ENCODE results near the gene C20orf96.

C20orf96 gene

DNA sequence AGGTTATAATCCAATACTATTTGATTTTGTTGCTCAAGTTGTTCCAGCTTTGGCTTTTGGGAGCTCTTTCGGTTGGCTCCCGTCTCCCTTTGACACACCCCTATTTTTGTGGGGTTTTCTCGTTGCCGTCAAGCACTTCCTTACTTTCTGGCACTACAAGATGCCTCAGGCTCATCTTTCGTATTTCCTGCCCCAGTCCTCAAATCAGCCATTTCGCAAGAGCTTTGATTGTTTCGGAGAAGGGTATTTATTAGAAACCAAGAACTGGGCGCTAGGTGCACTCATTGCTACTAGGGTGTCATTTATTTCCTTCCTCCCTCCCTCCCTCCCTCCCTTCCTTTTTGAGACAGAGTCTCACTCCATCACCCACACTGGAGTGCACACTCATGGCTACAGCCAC, 21.5 kb upstream of the C20orf96 start:
- DNase-seq (ENCODE audit: low spot score) = no peak

DNA sequence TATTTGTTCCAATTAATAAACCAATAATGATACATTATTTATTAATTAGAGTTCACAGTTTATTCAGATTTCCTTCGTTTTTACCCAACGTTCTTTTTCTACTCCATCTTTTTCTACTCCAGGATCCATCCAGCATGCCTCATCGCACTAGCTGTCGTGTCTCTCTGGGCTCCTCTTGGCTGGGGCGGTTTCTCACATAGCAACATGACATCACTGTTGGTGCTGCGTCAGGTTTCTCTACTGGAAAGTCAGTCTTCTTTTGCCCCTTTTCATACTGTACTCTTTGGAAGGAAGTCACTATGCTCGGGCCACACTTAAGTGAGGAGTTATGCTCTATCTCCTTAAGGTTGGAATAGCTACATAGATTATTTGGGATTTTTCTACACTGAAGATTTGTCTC, 21.1 kb upstream of the C20orf96 start:
- no peak for DNase-seq (ENCODE audit: low spot score)

DNA sequence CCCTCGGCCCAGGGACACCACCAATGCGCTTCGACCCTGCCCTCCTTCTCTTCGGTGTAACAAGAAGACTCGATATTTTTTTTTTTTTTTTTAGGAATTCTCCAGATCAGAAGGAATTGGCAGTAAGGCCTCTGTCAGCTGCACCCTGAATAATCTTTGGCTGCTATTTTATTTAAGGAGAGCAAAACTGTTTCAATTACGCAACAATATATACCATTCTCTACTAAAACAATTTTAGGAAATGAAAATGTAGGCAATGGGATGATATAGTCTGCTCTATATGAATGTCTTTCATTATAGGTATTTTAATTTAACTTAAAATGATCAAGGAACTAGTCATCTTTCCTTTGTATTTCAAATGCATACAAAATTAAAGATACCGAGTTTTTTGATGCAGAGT, 20.1 kb upstream of the C20orf96 start:
- no peak for DNase-seq (ENCODE audit: low spot score)

DNA sequence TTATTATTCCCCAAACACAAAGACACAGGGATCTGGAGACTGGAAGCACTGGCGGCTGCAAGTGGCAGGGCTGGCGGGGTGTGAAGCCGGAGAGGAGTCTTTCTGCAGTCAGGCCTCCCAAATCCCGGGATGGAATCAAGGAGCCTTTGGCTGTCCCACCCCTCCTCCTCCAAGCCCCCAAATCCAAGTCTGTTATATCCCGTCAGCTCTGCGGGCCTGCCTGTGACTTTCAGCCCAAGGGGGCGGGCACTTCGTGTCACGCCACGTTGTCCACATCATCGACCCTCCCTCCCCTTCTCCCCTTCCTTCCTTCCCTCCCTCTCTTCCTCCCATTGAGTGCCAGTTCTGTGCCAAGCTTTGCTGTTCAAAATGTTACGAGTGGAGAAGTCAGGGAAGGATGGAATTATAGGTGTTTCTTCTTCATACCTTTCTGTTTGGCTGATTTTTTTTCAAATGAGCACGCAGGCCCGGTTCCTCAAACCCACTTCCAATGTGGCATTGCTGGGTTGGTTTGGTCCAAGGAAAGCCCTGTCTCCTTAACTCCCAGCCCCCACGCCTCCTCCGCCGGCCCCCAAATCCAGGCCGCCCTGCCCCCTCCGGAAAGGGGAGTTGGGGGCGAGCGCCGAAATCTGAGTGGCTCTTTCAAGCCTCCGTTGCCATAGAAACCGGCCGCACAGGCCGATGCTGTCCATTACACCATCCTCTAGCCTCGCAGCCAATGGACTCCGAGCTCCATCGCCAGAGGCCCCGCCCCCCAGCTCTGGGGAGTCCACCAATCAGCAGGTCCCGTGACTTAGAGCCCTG, 19.5 kb upstream of the C20orf96 start:
- DNase-seq (ENCODE audit: low spot score) = peak; percentile 100

DNA sequence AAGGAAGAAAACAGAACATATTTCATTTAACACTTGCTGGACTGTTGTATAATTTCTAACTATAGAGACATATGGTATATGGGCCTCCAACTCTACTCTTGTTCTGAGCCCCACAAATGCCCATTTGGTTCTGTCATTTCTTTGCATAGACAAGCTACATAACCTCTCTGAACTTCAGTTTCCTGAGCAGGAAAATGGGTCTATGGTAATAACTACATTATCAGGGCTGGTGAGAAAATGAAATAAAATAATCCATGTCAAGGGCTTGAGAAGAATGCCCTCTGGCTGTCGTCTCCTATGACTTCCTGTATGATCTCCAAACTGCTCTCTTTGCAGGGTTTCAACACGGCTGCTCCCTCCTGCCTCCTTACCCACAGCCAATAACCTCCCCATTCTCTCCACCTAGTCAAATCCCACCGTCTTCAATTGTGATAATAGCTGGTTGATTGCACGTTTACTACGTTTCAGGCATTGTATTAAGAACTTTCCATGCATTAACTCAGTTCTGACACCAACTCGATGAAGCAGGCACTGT, 18.8 kb upstream of the C20orf96 start:
- DNase-seq (ENCODE audit: low spot score) = no peak

DNA sequence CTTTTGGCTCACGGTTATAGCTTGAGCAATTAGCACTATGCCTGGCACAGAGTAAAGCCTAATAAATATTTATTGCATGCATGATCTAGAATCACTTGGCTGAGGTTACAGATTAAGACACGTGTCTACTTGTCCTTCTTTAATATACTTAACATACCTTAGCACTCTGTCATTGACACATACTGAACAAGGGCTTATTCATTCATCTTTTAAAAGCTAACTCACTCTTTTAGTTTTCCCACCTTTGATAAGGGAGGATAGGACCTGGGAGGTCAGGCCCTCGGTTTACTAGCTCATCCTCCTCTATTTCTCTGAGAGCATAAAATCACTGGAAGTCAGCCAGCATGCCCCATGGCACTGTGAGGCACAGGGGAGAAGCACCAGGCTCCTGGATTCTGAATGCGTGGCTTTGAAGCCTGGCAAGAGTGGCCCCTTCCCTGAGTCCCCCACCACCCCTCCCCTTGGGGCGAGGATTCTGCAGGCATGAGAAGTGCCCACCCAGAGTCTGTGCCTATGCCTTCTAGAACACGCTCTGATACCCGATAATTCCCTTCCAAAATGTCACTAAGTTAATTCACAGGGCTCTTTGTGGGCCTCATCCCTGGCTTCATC, 18.0 kb upstream of the C20orf96 start:
- no peak for DNase-seq (ENCODE audit: low spot score)

DNA sequence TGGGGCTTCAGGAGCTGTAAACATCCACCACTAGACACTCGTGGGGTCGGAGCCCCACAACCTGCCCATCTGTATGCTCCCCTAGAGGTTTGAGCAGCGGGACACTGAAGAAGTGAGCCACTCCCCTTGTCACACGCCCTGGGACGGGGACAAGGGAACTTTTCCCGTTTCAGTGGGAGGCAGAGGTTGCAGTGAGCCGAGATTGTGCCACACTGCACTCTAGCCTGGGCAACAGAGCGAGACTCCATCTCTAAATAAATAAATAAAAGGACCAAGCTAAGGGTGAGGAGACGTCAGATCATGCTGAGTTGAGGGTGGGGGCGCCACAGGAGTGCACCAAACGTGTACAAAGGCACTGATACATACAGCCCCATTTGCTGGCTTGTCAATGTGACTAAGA, 15.2 kb upstream of the C20orf96 start:
- no peak for DNase-seq (ENCODE audit: low spot score)

DNA sequence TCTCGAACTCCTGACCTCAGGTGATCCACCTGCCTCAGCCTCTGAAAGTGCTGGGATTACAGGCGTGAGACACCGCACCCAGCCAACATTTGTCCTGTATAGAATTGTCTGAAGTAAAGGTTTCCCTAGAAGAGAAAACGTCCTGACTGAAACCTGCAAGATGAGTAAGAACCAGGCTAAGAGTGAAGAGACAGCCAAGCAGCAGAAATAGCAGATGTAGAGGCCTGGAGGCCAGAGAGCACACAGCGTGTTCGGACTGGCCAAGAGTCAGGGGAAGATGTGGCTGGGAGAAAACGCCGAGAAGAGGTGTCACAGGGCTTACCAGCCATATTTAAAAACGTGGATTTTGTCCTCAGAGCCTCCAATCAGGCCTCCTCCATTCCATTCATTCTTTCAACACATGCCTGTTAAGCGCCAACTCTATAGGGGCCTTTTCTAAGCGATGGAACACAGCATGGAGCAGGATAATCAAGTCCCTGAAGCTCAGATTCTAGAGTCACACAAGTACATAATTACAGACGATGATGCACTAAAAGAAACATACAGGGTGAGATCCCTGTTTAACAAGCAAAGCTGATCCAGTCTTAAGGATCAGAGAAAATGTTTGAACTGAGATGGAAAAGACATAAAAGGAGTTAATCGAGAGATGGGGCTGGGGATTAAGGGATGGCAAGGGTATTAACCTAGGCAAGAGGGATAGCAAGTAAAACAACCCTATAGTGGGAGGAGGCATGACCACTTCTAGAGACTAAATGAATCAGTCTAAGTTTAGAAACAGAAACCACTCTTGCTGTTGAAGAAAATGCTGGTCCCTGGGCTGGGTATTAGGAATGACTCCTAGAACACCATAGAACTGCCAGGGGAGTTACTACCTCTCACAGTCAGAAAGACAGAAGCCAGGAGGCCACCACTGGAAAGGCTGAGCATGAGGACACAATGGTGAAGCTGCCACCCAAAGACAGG, 11.6 kb upstream of the C20orf96 start:
- no peak for DNase-seq (ENCODE audit: low spot score)

DNA sequence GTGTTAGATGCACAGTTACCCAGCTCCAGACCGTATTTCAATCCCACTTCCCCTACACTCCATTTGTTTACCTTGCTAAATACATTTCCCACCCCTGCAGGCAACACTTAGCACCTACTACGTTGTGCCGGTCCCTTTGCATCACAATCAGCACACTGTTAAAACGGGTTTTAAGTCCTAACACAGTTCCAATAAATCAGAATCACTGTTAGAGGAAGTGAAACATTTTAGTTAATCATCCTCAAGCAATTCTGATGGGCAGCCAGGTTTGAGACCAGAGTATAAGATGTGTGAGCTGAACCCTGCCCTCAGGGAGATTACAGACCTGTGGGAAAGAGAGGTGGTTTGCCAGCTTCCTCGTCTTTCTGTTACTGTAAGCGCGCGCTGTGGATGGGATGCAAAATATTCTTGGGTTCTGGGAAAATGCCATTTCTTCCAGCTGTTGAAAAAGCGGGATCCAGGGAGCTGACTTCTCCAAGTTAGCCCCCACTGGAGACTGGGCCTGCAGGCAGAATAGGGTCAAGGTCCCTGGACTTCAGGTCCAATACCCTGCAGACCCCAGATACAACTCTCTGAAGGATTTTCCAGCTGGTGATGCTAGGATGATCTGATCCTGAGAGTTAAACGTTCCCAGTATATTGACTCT, 9.9 kb upstream of the C20orf96 start:
- DNase-seq (ENCODE audit: low spot score) = no peak

DNA sequence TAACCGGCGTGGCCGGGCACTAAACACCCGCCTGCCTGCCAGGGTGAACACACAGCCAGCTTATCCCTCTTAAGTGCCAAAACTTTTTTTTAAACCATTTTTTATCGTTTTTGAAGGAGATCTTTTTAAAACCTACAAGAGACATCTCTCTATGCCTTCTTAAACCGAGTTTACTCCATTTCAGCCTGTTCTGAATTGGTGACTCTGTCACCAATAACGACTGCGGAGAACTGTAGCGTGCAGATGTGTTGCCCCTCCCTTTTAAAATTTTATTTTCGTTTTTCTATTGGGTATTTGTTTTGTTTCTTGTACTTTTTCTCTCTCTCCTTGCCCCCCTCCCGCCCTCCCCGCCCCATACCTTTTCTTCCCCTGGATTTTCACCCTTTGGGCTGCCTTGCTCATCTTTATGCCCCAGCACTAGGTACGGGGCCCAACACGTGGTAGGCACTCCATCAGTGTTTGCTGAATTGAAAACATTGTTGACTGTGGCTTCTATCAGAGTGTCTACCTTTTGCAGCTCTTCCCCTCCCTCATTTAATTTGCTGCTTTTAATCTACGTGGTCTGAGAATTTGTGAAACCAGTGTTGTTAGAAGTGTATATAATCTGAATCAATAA, 8.3 kb upstream of the C20orf96 start:
- no peak for DNase-seq (ENCODE audit: low spot score)

DNA sequence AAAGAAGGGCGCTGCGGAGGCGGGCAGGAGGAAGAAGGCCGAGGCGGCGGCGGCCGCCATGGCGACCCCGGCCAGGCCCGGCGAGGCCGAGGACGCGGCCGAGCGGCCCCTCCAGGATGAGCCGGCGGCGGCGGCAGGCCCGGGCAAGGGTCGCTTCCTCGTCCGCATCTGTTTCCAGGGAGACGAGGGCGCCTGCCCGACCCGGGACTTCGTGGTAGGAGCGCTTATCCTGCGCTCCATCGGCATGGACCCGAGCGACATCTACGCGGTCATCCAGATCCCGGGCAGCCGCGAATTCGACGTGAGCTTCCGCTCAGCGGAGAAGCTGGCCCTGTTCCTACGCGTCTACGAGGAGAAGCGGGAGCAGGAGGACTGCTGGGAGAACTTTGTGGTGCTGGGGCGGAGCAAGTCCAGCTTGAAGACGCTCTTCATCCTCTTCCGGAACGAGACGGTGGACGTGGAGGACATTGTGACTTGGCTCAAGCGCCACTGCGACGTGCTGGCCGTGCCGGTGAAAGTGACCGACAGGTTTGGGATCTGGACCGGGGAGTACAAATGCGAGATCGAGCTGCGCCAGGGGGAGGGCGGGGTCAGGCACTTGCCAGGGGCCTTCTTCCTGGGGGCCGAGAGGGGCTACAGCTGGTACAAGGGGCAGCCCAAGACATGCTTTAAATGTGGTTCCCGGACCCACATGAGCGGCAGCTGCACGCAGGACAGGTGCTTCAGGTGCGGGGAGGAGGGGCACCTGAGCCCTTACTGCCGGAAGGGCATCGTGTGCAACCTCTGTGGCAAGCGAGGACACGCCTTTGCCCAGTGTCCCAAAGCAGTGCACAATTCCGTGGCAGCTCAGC, 7.6 kb upstream of the C20orf96 start:
- DNase-seq (ENCODE audit: low spot score) = peak; percentile 56

DNA sequence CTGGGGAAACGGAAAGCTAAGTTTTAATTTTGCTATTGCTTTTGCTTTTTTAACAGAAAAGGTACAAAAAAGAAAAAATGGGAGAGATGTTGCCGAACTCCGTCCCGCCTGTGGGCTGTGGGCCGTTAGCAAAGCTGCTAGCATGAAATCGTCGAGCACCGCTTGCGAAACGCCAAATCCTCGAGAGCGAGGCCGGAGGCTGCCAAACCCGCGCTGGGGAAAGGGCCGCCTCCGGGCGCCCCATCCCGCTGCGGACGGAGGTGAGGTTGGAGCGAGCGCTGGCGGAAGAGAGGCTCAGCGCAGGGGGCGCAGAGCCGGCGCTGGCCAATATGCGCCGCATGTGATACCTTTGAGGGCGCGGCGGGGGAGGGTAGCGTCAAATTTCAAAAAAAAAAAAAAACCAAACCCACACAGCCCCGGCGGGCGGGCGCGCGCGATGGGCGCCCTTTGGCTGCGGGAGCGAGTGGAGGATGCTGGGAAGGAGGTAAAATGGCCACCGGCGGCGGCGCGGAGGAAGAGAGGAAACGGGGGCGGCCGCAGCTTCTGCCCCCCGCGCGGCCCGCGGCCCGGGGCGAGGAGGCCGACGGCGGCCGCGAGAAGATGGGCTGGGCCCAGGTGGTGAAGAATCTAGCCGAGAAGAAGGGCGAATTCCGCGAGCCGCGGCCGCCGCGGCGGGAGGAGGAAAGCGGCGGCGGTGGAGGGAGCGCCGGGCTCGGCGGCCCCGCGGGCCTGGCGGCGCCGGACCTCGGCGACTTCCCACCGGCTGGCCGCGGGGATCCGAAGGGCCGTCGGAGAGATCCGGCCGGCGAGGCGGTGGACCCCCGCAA, 6.8 kb upstream of the C20orf96 start, which contains the start of gene ZCCHC3:
ZCCHC3 (plus strand) TSS at position 473 of the 827 bp plus-strand sequence; CDS start at position 490, 17 bp downstream.
- DNase-seq (ENCODE audit: low spot score) = peak; percentile 73

DNA sequence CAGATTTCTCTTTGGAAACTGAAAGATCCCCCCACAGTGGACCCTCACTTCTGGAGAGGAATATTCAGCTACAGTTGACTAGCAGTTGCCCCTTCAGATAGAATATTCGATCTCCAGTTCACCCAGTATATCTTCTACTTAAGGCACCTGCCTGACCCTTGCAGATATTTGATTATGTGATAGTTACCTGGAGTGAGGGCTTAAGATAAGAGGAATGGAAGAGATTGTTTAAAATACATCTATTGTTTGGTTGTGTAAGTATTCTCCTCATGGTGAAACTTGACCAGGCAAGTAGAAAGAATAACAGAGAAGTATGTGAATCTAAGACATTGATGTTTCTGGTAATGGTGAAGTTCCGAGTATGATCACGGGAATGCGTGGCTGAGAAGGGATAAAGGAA, 5.3 kb upstream of the C20orf96 start:
- DNase-seq (ENCODE audit: low spot score) = no peak

DNA sequence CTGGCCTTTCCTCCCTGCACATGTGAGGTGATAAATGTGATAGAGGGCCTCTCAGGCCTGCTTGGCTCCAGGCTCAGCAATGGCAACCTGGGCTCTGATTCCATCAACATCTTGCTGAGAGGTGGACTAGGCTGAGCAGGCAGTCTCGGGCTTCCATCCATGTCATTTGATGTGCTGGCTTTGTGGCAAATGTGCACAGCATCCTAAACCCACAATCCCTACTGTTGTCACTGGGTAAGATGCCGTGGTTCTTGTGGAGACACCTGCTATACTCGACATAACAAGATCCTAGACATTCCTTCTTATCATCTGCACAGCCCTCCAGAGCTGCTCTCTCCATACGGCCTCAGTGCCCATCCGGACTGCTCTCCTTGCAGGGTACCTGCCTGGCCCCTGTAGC, 4.1 kb upstream of the C20orf96 start:
- DNase-seq (ENCODE audit: low spot score) = no peak

DNA sequence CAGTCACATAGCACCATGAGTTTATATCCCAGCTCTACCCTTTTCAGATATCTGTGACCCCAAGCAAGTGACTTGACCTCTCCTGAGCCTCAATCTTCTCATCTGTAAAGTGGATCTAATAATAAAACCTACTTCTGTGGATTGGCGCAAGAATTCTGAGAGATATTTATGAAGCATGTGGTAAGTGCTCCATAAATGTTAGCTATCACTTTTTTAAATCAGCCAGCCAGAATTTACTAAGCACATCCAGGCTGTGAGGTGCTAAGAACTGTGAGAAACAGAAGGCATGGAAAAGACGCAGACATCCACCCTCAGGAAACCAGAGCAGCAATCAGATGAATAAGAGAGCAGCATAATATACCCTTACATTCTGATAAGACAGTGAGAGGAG, 862 bp downstream of the C20orf96 start:
- DNase-seq (ENCODE audit: low spot score) = no peak

DNA sequence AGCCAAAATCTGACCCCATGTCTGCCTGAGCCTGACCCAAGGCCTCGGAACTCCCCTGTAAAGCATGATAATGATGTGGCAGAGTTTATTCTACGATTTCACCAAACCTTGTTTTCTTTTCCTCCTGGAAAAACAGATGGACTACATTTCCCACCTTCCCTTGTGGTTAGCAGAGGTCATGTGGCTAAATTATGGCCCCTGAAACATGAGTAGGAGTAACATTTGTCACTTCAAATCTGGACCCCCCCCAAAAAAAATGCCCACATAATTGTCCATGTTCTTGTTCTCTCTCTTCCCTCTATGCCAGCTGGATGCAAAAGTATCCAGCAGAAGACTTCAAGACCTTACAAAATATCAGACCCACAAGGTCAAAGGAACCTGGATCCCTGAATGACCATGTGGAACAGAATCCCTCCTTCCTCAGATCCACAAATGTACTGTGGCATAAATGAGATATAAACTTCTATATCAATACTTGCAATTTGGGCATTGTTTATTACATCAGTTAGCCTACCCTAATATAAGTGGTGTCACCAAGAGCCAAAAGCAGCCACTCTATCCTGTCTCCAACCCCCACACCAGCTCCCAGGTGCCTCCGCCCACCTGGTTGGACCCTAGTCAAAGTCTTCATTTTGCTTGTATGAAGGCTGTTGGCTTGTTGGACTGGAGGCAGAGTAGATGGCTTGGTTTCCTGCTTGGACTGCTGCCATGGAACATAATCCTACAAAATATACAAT, 1.4 kb downstream of the C20orf96 start:
- no peak for DNase-seq (ENCODE audit: low spot score)

DNA sequence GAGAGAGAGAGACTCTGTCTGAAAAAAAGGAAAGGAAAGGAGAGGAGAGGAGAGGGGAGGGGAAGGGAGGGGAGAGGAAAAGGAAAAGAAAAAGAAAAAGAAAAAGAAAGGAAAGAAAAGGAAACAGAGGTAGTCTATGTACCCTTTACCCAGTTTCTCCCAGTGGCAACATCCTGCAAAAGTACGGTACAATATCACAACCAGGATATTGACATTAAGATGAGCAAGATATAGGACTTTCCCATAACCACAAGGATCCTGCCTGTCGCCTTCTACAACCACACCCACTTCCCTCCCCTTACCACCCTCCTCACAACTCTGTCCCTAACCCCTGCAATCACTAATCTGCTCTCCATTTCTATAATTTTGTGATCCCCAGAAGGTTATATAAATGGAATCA, 4.0 kb downstream of the C20orf96 start:
- DNase-seq (ENCODE audit: low spot score) = no peak

DNA sequence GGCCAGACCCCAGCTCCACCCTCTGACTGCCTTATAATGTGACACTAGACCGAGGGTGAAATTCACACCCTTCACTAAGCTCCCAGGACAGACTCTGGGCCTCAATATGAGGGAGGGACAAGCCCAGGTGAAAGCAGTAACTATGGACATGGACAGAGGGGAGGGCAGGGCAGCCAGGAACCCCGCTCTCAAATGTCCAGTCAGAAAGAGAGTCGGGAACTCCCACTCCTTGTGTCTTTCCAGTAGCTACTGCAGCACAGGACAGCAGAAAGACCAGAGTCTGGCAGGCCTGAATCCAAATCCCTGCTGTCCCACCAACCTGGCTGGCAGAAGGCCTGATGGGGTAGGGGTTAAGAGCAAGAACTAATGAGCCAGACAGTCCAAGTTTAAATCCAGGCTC, 6.4 kb downstream of the C20orf96 start:
- no peak for DNase-seq (ENCODE audit: low spot score)

Data from globus pallidus (tissue), 1 donor.